Upper lobe of left lung (tissue), 6 donors: ENCODE measurements around the gene CDKN2AIPNL. TPM values are rescaled to one million over a fixed set of nuclear protein-coding genes. Genes with fewer than 3 reads are reported as not detected.
A peak's percentile ranks its signal among the peaks of the same experiment; 100 is the strongest.

Source experiments
- ATAC-seq, 2 donors: fragments of 200-7000 bp; cut with Tn5 transposase; one replicate each; pipeline ENCODE4 v1.9.1; 2022; ENCODE audit warnings: mild to moderate bottlenecking in 2 of 2, moderate library complexity in 2 of 2; ENCODE audit not compliant: low FRiP score in 2 of 2
- DNase-seq, 2 donors: peaks; one replicate each; pipeline ENCODE4 v3.0.0-alpha.2; 2019 to 2020
- H3K27ac ChIP-seq, 4 donors: fragments of 200-600 bp; sonication (generic); one replicate each; pipeline ENCODE4 v1.5.1; 2016 to 2019
- H3K27me3 ChIP-seq, 4 donors: fragments of 200-600 bp; sonication (generic); one replicate each; pipeline ENCODE4 v1.5.1; 2017 to 2019
- H3K36me3 ChIP-seq, 4 donors: fragments of 200-600 bp; sonication (generic); one replicate each; pipeline ENCODE4 v1.5.1; 2016 to 2019
- H3K4me1 ChIP-seq, 4 donors: fragments of 200-600 bp; sonication (generic); one replicate each; pipeline ENCODE4 v1.5.1; 2018 to 2019
- H3K4me3 ChIP-seq, 4 donors: fragments of 200-600 bp; sonication (generic); one replicate each; pipeline ENCODE4 v1.5.1; 2017 to 2019; ENCODE audit warnings: mild to moderate bottlenecking in 2 of 4, moderate library complexity in 1 of 4
- H3K9me3 ChIP-seq, 4 donors: fragments of 200-600 bp; sonication (generic); one replicate each; pipeline ENCODE4 v1.5.1; 2018 to 2019
- EP300 ChIP-seq, 4 donors: sonication (generic); formaldehyde crosslinking; IDR thresholded peaks; one replicate each; pipeline ENCODE4 v1.5.1; 2017; ENCODE audit warnings: antibody characterized with exemption in 4 of 4, control low read depth in 2 of 4
- POLR2A ChIP-seq, 4 donors: fragments of 450-650 bp; IDR thresholded peaks; one replicate each; pipeline ENCODE4 v1.5.1; 2016 to 2017; ENCODE audit warnings: antibody characterized with exemption in 4 of 4, mild to moderate bottlenecking in 2 of 4
- POLR2AphosphoS5 ChIP-seq, 2 donors: sonication (generic); formaldehyde crosslinking; IDR thresholded peaks; one replicate each; pipeline ENCODE4 v1.5.1; 2017; ENCODE audit warnings: antibody characterized with exemption in 2 of 2
- WGBS, 2 donors: methylation state at CpG; one replicate each; pipeline ENCODE4 v1.1.5; 2017 to 2018; 5-methylcytosine and 5-hydroxymethylcytosine counted together
- total RNA-seq, 6 donors: library from RNA; depleted of rRNA in 4 of 6; stranded (reverse); fragments of >200 nt in 4 of 6; gene quantifications; one replicate each; pipeline versions ENCODE4 v1.1.0 to v1.2.1, GENCODE V29; 2016 to 2021
- TF ChIP-seq, protein P1 (sequence below), 6 experiments: fragments of 450-650 bp in 4 of 6; fragments of 200-600 bp in 2 of 6; sonication (generic) in 2 of 6; IDR thresholded peaks; one replicate each; pipeline ENCODE4 v1.5.1; 2016 to 2019; ENCODE audit warnings: antibody characterized with exemption in 6 of 6
- donor health status: DM: no; HTN: no; CAD: no; lungs with moderate emphysema.
- donor health status: DM: no; HTN: yes; CAD: no; lungs with severe emphysema.

CDKN2AIPNL gene
- total RNA-seq, 6 donors from 2014 or later: 2.1 to 18.5 (median 13.3) TPM

DNA sequence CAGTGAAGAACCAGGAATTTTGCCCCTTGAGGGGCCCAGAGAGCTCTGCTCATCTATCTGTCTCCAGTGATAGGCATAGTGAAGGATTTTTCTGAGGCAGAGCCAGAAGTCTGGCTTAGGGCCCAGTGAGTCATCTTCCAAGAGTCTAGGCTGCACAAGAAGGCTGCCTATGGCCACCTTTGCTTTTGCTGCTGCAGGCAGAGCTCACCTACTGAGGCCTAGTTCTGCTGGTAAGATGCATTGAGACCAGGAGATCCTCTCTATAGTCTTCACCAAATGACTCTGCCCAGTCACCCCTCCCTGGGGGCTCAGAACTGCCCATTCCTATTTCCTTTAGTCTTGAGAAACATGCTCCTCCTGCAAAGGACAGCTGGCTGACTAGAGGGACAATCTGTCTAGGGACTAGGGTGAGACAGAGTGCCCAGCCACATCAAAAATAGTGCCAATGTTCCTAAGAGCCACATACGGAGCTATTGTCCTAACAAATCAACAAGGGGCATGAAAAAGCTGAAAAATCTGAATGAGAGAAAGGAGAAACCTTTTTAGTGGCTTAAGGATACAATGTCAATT is 40.3 kb upstream of the CDKN2AIPNL start:
- TF ChIP-seq, protein P1, sequence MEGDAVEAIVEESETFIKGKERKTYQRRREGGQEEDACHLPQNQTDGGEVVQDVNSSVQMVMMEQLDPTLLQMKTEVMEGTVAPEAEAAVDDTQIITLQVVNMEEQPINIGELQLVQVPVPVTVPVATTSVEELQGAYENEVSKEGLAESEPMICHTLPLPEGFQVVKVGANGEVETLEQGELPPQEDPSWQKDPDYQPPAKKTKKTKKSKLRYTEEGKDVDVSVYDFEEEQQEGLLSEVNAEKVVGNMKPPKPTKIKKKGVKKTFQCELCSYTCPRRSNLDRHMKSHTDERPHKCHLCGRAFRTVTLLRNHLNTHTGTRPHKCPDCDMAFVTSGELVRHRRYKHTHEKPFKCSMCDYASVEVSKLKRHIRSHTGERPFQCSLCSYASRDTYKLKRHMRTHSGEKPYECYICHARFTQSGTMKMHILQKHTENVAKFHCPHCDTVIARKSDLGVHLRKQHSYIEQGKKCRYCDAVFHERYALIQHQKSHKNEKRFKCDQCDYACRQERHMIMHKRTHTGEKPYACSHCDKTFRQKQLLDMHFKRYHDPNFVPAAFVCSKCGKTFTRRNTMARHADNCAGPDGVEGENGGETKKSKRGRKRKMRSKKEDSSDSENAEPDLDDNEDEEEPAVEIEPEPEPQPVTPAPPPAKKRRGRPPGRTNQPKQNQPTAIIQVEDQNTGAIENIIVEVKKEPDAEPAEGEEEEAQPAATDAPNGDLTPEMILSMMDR (IDR thresholded peaks at IDR 0.05): no peak
- TF ChIP-seq EP300 (IDR thresholded peaks at IDR 0.05): no peak
- no peak for TF ChIP-seq POLR2A (IDR thresholded peaks at IDR 0.05)
- no peak for TF ChIP-seq POLR2AphosphoS5 (IDR thresholded peaks at IDR 0.05)
- no peak overlapping the region for H3K4me3 ChIP-seq
- WGBS, 2 donors: 70 to 81% methylated on average over 1 of the region's 1 CpG
- ATAC-seq (peak in 1 of 2 donors; percentile 82), DNase-seq (no peak)
- H3K27ac ChIP-seq: no peak overlapping the region
- no peaks in the 10 kb centered on the region for H3K36me3 ChIP-seq
- peaks cover 0 to 3% (median 0%) of the 10 kb centered on the region in 4 donors for H3K4me1 ChIP-seq
- no peaks in the 10 kb centered on the region for H3K27me3 ChIP-seq
- no peaks in the 10 kb centered on the region for H3K9me3 ChIP-seq

DNA sequence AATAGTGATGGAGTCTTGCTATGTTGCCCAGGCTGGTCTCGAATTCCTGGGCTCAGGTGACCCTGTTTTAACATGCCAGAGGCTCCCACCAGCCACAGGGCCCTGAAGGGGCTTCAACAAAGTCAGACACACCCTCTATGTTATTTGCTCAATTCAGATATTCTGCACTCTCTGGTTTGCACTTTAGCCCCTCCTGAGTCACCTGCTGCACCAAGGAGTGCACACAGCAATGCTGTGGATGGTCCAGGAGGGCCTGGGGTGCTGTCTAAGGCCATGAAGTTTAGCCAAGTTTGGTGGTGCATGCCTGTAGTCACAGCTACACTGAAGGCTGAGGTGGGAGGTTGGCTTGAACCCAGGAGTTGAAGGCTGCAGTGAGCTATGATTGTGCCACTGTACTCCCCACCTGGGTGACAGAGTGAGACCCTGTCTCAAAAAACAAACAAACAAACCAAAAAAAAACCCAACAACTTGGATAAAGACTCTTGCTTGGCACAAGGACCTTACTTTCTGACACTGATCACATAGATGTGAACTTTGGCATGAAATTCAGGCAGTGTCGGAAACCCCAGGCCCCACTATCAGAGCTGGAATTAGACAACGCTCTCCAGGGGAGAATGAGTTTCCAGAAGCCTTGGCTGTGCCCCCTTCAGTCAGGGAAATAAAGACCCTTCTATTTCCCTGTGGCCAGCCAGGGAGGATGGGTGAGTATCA is 39.7 kb upstream of the CDKN2AIPNL start:
- Histone ChIP-seq H3K4me1 (peaks cover 0 to 3% (median 0%) of the 10 kb centered on the region in 4 donors), H3K4me3 (no peak overlapping the region), H3K36me3 (no peaks in the 10 kb centered on the region), H3K27me3 (no peaks in the 10 kb centered on the region), H3K9me3 (no peaks in the 10 kb centered on the region), H3K27ac (no peak overlapping the region)
- ATAC-seq (no peak), DNase-seq (no peak)
- TF ChIP-seq EP300 (IDR thresholded peaks at IDR 0.05) (no peak), POLR2AphosphoS5 (IDR thresholded peaks at IDR 0.05) (no peak), POLR2A (IDR thresholded peaks at IDR 0.05) (no peak)
- TF ChIP-seq, protein P1 (IDR thresholded peaks at IDR 0.05): no peak
- WGBS, 2 donors: 87 to 88% methylated on average over 3 of the region's 3 CpGs

DNA sequence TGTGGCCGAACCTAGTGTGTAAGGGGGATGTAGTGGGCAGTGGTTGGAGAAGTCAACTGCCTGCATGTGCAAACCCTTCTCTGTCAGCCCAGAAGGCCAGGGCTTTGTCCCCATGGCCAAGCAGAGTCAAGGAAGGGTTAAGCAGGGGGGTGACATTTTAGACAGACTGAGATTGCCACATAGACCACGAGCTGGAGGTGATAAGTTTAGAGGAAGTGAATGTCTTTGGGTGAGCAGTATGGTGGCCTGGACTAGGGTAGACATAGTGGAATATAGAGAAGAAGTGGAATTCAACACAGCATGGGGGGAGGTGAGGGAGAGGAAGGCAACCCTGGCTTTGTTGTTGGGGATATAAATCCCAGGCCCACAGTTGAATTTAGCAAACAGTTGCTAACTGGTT is 38.7 kb upstream of the CDKN2AIPNL start:
- Histone ChIP-seq H3K27ac (no peak overlapping the region), H3K4me1 (peaks cover 0 to 3% (median 0%) of the 10 kb centered on the region in 4 donors), H3K27me3 (no peaks in the 10 kb centered on the region), H3K9me3 (no peaks in the 10 kb centered on the region), H3K36me3 (no peaks in the 10 kb centered on the region), H3K4me3 (no peak overlapping the region)
- TF ChIP-seq POLR2A (IDR thresholded peaks at IDR 0.05) (no peak), EP300 (IDR thresholded peaks at IDR 0.05) (no peak), POLR2AphosphoS5 (IDR thresholded peaks at IDR 0.05) (no peak)
- TF ChIP-seq, protein P1 (IDR thresholded peaks at IDR 0.05): no peak
- no peak for DNase-seq
- WGBS, 2 donors: 48 to 67% methylated on average over 2 of the region's 2 CpGs
- ATAC-seq: no peak

DNA sequence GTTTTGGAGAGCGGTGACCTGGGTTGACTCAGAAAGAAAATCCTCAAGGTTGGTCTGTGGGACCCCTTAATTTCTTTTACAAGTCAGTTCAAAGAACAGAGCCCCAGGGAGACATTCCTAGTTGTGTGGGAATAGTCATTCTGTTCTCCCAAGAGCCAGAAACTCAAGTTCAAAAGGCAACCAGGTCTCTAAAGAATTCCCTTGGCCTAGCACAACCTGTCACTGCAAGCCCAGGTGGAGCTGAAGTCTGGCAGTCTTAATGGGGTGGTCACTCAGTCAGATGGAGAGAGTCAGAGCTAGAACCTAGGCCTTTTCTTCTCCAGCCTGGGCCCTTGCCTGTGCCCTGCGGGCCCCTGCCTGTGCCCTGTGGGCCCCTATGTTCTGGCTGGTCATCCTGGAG is 37.5 kb upstream of the CDKN2AIPNL start:
- Histone ChIP-seq H3K36me3 (no peaks in the 10 kb centered on the region), H3K27me3 (no peaks in the 10 kb centered on the region), H3K9me3 (no peaks in the 10 kb centered on the region), H3K4me1 (peaks cover 0 to 3% (median 0%) of the 10 kb centered on the region in 4 donors), H3K4me3 (no peak overlapping the region), H3K27ac (no peak overlapping the region)
- no peak for ATAC-seq
- WGBS, 2 donors: 96 to 100% methylated on average over 1 to 2 of the region's 2 CpGs
- DNase-seq: no peak
- TF ChIP-seq POLR2AphosphoS5 (IDR thresholded peaks at IDR 0.05) (no peak), EP300 (IDR thresholded peaks at IDR 0.05) (no peak), POLR2A (IDR thresholded peaks at IDR 0.05) (no peak)
- TF ChIP-seq, protein P1 (IDR thresholded peaks at IDR 0.05): no peak
